H1 (cell line): ENCODE measurements around the gene ZYG11B. TPM values are rescaled to one million over a fixed set of nuclear protein-coding genes. Genes with fewer than 3 reads are reported as not detected.

Experiments
- CTCF ChIA-PET: fragments of 300-600 bp; sonication (Branson Sonifier 250); formaldehyde crosslinking; loops from one replicate; lab custom pipeline; 2021; ENCODE audit not compliant: partially characterized antibody; lab: Charles Lee
- POLR2A ChIA-PET: fragments of 300-600 bp; sonication (Branson Sonifier 250); formaldehyde crosslinking; loops from one replicate; lab custom pipeline; 2021; ENCODE audit warnings: inconsistent platforms; ENCODE audit not compliant: partially characterized antibody; lab: Charles Lee
- DNase-seq, 2 experiments: peaks; one replicate each; pipeline versions ENCODE4 v3.0.0 to v3.0.0-alpha.2; 2010 to 2022; ENCODE audit warnings: low spot score in 2 of 2, low read depth in 1 of 2, mixed read lengths in 1 of 2
- FAIRE-seq: peaks from 2 replicates; lab custom pipeline; 2011; peaks lifted over from hg19 to GRCh38; lab: Jason Lieb, UNC
- H2AFZ ChIP-seq: 2 replicates; pipeline ENCODE4 v1.8.1; 2012; ENCODE audit warnings: low read length, inconsistent platforms
- H2AK5ac ChIP-seq: 2 replicates; pipeline ENCODE4 v1.6.1; 2013; ENCODE audit warnings: low read depth, low read length
- H2BK120ac ChIP-seq: replicated peaks from 2 replicates; pipeline ENCODE3; 2013; ENCODE audit warnings: low read depth, low read length, inconsistent platforms
- H2BK12ac ChIP-seq: 2 replicates; pipeline ENCODE4 v1.6.1; 2013; ENCODE audit warnings: low read depth, low read length
- H2BK15ac ChIP-seq: 2 replicates; pipeline ENCODE4 v1.6.1; 2013; ENCODE audit warnings: low read length
- H2BK20ac ChIP-seq: 2 replicates; pipeline ENCODE4 v1.6.1; 2013; ENCODE audit warnings: low read length
- H2BK5ac ChIP-seq: 2 replicates; pipeline ENCODE4 v1.6.1; 2013; ENCODE audit warnings: low read depth, low read length
- H3K14ac ChIP-seq: 2 replicates; pipeline ENCODE4 v1.6.1; 2013; ENCODE audit warnings: inconsistent platforms; ENCODE audit not compliant: insufficient read length
- H3K18ac ChIP-seq: 2 replicates; pipeline ENCODE4 v1.6.1; 2013; ENCODE audit warnings: low read length; ENCODE audit errors: extremely low read depth
- H3K23ac ChIP-seq: 2 replicates; pipeline ENCODE4 v1.6.1; 2013; ENCODE audit warnings: inconsistent platforms; ENCODE audit not compliant: insufficient read length
- H3K23me2 ChIP-seq: 2 replicates; pipeline ENCODE4 v1.6.1; 2013; ENCODE audit warnings: low read depth, low read length
- H3K27ac ChIP-seq: 2 replicates; pipeline ENCODE4 v1.6.1; 2011; ENCODE audit warnings: low read depth, low read length, inconsistent platforms
- H3K27me3 ChIP-seq, 4 experiments: replicated peaks in 1 of 4; 1 replicate in 1 of 4; 2 replicates in 3 of 4; pipeline versions ENCODE4 v1.6.1 to v1.8.1; 2011 to 2013; ENCODE audit warnings: low read length in 3 of 4, mild to moderate bottlenecking in 3 of 4, inconsistent platforms in 2 of 4, mixed read lengths in 2 of 4, moderate library complexity in 1 of 4; ENCODE audit not compliant: control insufficient read depth in 3 of 4, insufficient read depth in 3 of 4; ENCODE audit errors: extremely low read depth in 1 of 4
- H3K36me3 ChIP-seq, 4 experiments: 2 replicates each; pipeline versions ENCODE4 v1.6.1 to v1.8.1; 2011 to 2013; ENCODE audit warnings: mild to moderate bottlenecking in 4 of 4, low read length in 3 of 4, moderate library complexity in 2 of 4, control low read depth in 1 of 4, inconsistent platforms in 1 of 4; ENCODE audit not compliant: insufficient read depth in 4 of 4, control insufficient read depth in 2 of 4
- H3K4ac ChIP-seq: replicated peaks from 2 replicates; pipeline ENCODE3; 2013; ENCODE audit warnings: low read length, low read depth, mixed read lengths, inconsistent platforms; ENCODE audit not compliant: insufficient read length
- H3K4me1 ChIP-seq, 4 experiments: replicated peaks in 1 of 4; 1 replicate in 1 of 4; 2 replicates in 3 of 4; pipeline versions ENCODE4 v1.6.1 to v1.8.1; 2011 to 2013; ENCODE audit warnings: low read length in 3 of 4, inconsistent platforms in 2 of 4, mixed read lengths in 1 of 4; ENCODE audit not compliant: insufficient read depth in 4 of 4, control insufficient read depth in 3 of 4
- H3K4me2 ChIP-seq, 2 experiments: 2 replicates each; pipeline versions ENCODE4 v1.6.1 to v1.8.1; 2011 to 2013; ENCODE audit warnings: low read depth in 2 of 2, low read length in 2 of 2, control low read depth in 1 of 2, inconsistent platforms in 1 of 2, mild to moderate bottlenecking in 1 of 2; ENCODE audit not compliant: insufficient read depth in 1 of 2
- H3K4me3 ChIP-seq, 4 experiments: fragments of 200-600, 300-600 bp in 1 of 4; sonication (generic), shearing (Covaris generic), sonication (Bioruptor Twin) in 1 of 4; 2 replicates each; pipeline versions ENCODE4 v1.5.1 to v1.8.1; 2011 to 2016; ENCODE audit warnings: low read length in 4 of 4, low read depth in 3 of 4, control low read depth in 2 of 4, inconsistent platforms in 2 of 4, mild to moderate bottlenecking in 2 of 4, mixed read lengths in 1 of 4, moderate library complexity in 1 of 4; ENCODE audit not compliant: insufficient read depth in 2 of 4; ENCODE audit errors: extremely low read depth in 1 of 4
- H3K56ac ChIP-seq: replicated peaks from 2 replicates; pipeline ENCODE3; 2013; ENCODE audit warnings: low read depth, mild to moderate bottlenecking, mixed read lengths, low read length, inconsistent platforms; ENCODE audit not compliant: insufficient read length
- H3K79me1 ChIP-seq: 2 replicates; pipeline ENCODE4 v1.6.1; 2013; ENCODE audit warnings: low read depth, low read length, control low read depth
- H3K79me2 ChIP-seq, 2 experiments: 2 replicates each; pipeline versions ENCODE4 v1.6.1 to v1.8.1; 2012 to 2013; ENCODE audit warnings: low read length in 2 of 2, mild to moderate bottlenecking in 2 of 2, inconsistent platforms in 1 of 2; ENCODE audit not compliant: insufficient read depth in 2 of 2, control insufficient read depth in 1 of 2
- H3K9ac ChIP-seq, 4 experiments: replicated peaks in 1 of 4; 1 replicate in 1 of 4; 2 replicates in 3 of 4; pipeline versions ENCODE4 v1.6.1 to v1.8.1; 2011 to 2013; ENCODE audit warnings: low read depth in 3 of 4, low read length in 3 of 4, control low read depth in 2 of 4, mild to moderate bottlenecking in 2 of 4, moderate library complexity in 2 of 4, inconsistent platforms in 1 of 4; ENCODE audit errors: extremely low read depth in 1 of 4
- H3K9me3 ChIP-seq, 2 experiments: 2 replicates each; pipeline versions ENCODE4 v1.6.1 to v1.8.1; 2012 to 2013; ENCODE audit warnings: mild to moderate bottlenecking in 2 of 2, moderate library complexity in 2 of 2, control low read depth in 1 of 2, inconsistent platforms in 1 of 2, low read depth in 1 of 2, low read length in 1 of 2, mixed read lengths in 1 of 2; ENCODE audit not compliant: insufficient read depth in 2 of 2
- H4K20me1 ChIP-seq, 2 experiments: replicated peaks in 1 of 2; 2 replicates each; pipeline versions ENCODE3 to v1.8.1; 2011 to 2013; ENCODE audit warnings: inconsistent platforms in 2 of 2, low read length in 2 of 2, mild to moderate bottlenecking in 1 of 2; ENCODE audit not compliant: insufficient read depth in 2 of 2, control insufficient read depth in 1 of 2
- H4K5ac ChIP-seq: 2 replicates; pipeline ENCODE4 v1.6.1; 2013; ENCODE audit warnings: low read length, low read depth, mixed read lengths, inconsistent platforms; ENCODE audit not compliant: insufficient read length
- H4K8ac ChIP-seq: 2 replicates; pipeline ENCODE4 v1.8.0; 2013; ENCODE audit warnings: mild to moderate bottlenecking, moderate library complexity, low read length, inconsistent platforms; ENCODE audit not compliant: insufficient read depth; ENCODE audit errors: extremely low read depth
- H4K91ac ChIP-seq: replicated peaks from 2 replicates; pipeline ENCODE3; 2013; ENCODE audit warnings: low read length, mixed read lengths, inconsistent platforms; ENCODE audit not compliant: insufficient read length
- CBX5 ChIP-seq: fragments of 300-800, 300-1000 bp; sonication (generic); IDR thresholded peaks from 2 replicates; pipeline ENCODE4 v1.7.1; 2016; ENCODE audit warnings: antibody characterized with exemption, low read length, low read depth
- FOSL1 ChIP-seq: IDR thresholded peaks from 2 replicates; pipeline ENCODE4 v1.6.1; 2011; ENCODE audit warnings: mild to moderate bottlenecking, low read depth, low read length, moderate library complexity; ENCODE audit not compliant: insufficient read depth
- JUND ChIP-seq: IDR thresholded peaks from 2 replicates; pipeline ENCODE4 v1.6.1; 2011; ENCODE audit warnings: mild to moderate bottlenecking, improper control_type of control experiment, low read length
- SP1 ChIP-seq: IDR thresholded peaks from 2 replicates; pipeline ENCODE4 v1.6.1; 2011; ENCODE audit warnings: low read depth, low read length
- SP2 ChIP-seq: IDR thresholded peaks from 2 replicates; pipeline ENCODE4 v1.6.1; 2012; ENCODE audit warnings: mild to moderate bottlenecking, low read length, inconsistent platforms
- YY1 ChIP-seq: IDR thresholded peaks from 2 replicates; pipeline ENCODE4 v1.6.1; 2011; ENCODE audit warnings: low read depth, mild to moderate bottlenecking, low read length
- WGBS, 2 experiments: shearing (Covaris generic) in 1 of 2; methylation state at CpG; one replicate each; pipeline versions ENCODE4 v1.1.6 to v1.1.7; 2013 to 2015; ENCODE audit warnings: low lambda C conversion rate in 2 of 2, mixed read lengths in 2 of 2, inconsistent platforms in 1 of 2, low coverage in 1 of 2, missing lambda C conversion rate in 1 of 2; ENCODE audit not compliant: insufficient replicate concordance in 2 of 2, insufficient coverage in 1 of 2, insufficient read length in 1 of 2; ENCODE audit errors: extremely low coverage in 1 of 2, missing lambda C conversion rate in 1 of 2; 5-methylcytosine and 5-hydroxymethylcytosine counted together
- polyA plus RNA-seq, 7 experiments: library from polyadenylated mRNA; depleted of rRNA in 3 of 7; stranded (reverse) in 5 of 7; unstranded in 2 of 7; fragments of >200 nt in 5 of 7; fragments of 200-250 nt in 2 of 7; gene quantifications; 1 replicate in 5 of 7; 2 replicates in 1 of 7; 4 replicates in 1 of 7; pipeline versions ENCODE4 v1.2.1 to v1.2.3, GENCODE V29; 2011 to 2013; ENCODE audit warnings: missing spikeins in 2 of 7, mixed read lengths in 2 of 7
- total RNA-seq: library from RNA; stranded (reverse); fragmentation: NEBNext Ultra II Directional; extraction: Animal tissue kit (Norgen Biotek cat#: 25700); gene quantifications from 2 replicates; pipeline ENCODE4 v1.2.1, GENCODE V29; 2021
- TF ChIP-seq, protein P1 (sequence below): IDR thresholded peaks from 2 replicates; pipeline ENCODE4 v1.6.1; 2012; ENCODE audit warnings: low read length, inconsistent platforms

The ZYG11B gene
- total and polyA plus RNA-seq, 2 of the 8 experiments (the other 6 are each of a cell fraction or from before 2014, with no cell fraction given): 4.4 to 20.9 TPM

DNA sequence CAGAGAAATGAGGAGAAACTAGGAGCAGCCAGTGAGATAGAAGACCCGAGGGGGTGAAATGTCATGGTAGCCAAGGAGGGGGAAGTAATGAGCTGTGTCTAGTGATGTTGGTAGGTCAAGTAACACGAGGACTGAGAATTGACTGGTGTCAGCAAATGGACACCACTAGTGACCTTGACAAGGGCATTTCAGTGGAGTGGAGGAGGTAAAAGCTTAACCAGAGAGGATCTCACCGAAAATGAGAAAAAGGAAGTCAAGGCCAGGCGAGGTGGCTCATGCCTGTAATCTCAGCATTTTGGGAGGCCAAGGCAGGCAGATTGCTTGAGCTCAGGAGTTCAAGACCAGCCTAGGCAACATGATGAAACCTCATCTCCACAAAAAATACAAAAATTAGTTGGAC is 3.0 kb upstream of the ZYG11B start:
- Histone ChIP-seq H3K4ac (no peak overlapping the region), H3K27ac (no peak overlapping the region), H3K18ac (no peak overlapping the region), H2BK120ac (no peak overlapping the region), H3K23me2 (peaks cover 9% of the 10 kb centered on the region), H2BK20ac (no peak overlapping the region), H2AFZ (no peak overlapping the region), H4K8ac (no peak overlapping the region), H2BK5ac (no peak overlapping the region), H3K79me2 (peaks cover 3 to 10% of the 10 kb centered on the region in 2 experiments; a peak in 3 of 4 replicates), H3K4me1 (no peaks in the 10 kb centered on the region; a peak in 1 of 7 replicates), H3K79me1 (peaks cover 5% of the 10 kb centered on the region; the same call in 1 of the 2 replicates), H4K5ac (no peak overlapping the region), H2AK5ac (no peak overlapping the region), H2BK12ac (no peak overlapping the region), H4K20me1 (peaks cover 0 to 2% of the 10 kb centered on the region in 2 experiments), H4K91ac (no peak overlapping the region), H3K9me3 (no peaks in the 10 kb centered on the region), H3K56ac (no peak overlapping the region), H3K9ac (no peak overlapping the region), H3K27me3 (no peaks in the 10 kb centered on the region), H2BK15ac (no peak overlapping the region), H3K14ac (no peak overlapping the region), H3K4me2 (no peak overlapping the region), H3K36me3 (no peaks in the 10 kb centered on the region), H3K4me3 (no peak overlapping the region), H3K23ac (no peak overlapping the region)
- ChIA-PET CTCF (interaction anchor here (0.9 to 2.0 kb wide), 3 partner anchors 25 to 46 kb away, joined by 3 to 4 read pairs (median 3); no protein-coding TSS in a partner anchor), POLR2A (interaction anchor here (0.6 kb wide), 1 partner anchor 246 kb away, joined by 3 read pairs; no protein-coding TSS in a partner anchor)
- FAIRE-seq (no peak), DNase-seq (no peak)
- WGBS, 2 experiments: 91% methylated on average over 4 of the region's 4 CpGs; no CpG with 5 or more reads in 1 of the 2 experiments
- TF ChIP-seq YY1: no peak
- TF ChIP-seq CBX5: no peak
- TF ChIP-seq, protein P1, sequence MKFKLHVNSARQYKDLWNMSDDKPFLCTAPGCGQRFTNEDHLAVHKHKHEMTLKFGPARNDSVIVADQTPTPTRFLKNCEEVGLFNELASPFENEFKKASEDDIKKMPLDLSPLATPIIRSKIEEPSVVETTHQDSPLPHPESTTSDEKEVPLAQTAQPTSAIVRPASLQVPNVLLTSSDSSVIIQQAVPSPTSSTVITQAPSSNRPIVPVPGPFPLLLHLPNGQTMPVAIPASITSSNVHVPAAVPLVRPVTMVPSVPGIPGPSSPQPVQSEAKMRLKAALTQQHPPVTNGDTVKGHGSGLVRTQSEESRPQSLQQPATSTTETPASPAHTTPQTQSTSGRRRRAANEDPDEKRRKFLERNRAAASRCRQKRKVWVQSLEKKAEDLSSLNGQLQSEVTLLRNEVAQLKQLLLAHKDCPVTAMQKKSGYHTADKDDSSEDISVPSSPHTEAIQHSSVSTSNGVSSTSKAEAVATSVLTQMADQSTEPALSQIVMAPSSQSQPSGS: no peak
- no peak for TF ChIP-seq SP1
- no peak for TF ChIP-seq SP2
- no peak for TF ChIP-seq JUND
- no peak for TF ChIP-seq FOSL1
